ENCODE data around the gene CFD.

Gene CFD

GRCh38 chr19:858868-859843 is at the start of gene CFD:
Gene CFD, plus strand, starts transcription at chr19:859664. Its CDS starts 26 bp downstream, at chr19:859690.
- H3K27me3 ChIP-seq (ENCODE audit: control insufficient read depth, low read length) = peaks cover 13% of the 10 kb centered on the region
- H3K4me2 ChIP-seq (ENCODE audit: low read length) = peak within 1 kb of the TSS; percentile 64
- H3K4me3 ChIP-seq (ENCODE audit: low read length) = peak within 1 kb of the TSS; percentile 45
- H3K79me2 ChIP-seq (ENCODE audit: control insufficient read depth, low read length) = no peaks in the 10 kb centered on the region
- peaks cover 5% of the 10 kb centered on the region; the same call in 1 of the 2 replicates for H3F3A ChIP-seq (ENCODE audit: control insufficient read depth, insufficient read depth)
- H3K4me1 ChIP-seq (ENCODE audit: control insufficient read depth, low read length) = peaks cover 31% of the 10 kb centered on the region
- no peaks in the 10 kb centered on the region for H3K9me2 ChIP-seq (replicated peaks; ENCODE audit: control insufficient read depth, low read length)
- no peaks in the 10 kb centered on the region for H3K9me3 ChIP-seq (ENCODE audit: control insufficient read depth, insufficient read depth, low read length)
- no peaks in the 10 kb centered on the region for H3K36me3 ChIP-seq (ENCODE audit: control insufficient read depth, low read length)
- TF ChIP-seq CTCF (IDR thresholded peaks at IDR 0.05; ENCODE audit: low read depth, low read length, poor library complexity, severe bottlenecking) = no peak
- TF ChIP-seq EZH2phosphoT487 (IDR thresholded peaks at IDR 0.05; ENCODE audit: borderline replicate concordance, low read length) = no peak
- H3K27ac ChIP-seq (ENCODE audit: low read depth, low read length) = no peak within 1 kb of the TSS
- H4K20me1 ChIP-seq (ENCODE audit: control insufficient read depth, insufficient read depth, low read depth, low read length) = no peaks in the 10 kb centered on the region

GRCh38 chr19:810077-810855 is 49.2 kb upstream of the CFD start:
- Histone ChIP-seq H3K4me2 (ENCODE audit: low read length) (no peak overlapping the region), H3K9me2 (replicated peaks; ENCODE audit: control insufficient read depth, low read length) (no peaks in the 10 kb centered on the region), H3K4me1 (ENCODE audit: control insufficient read depth, low read length) (no peaks in the 10 kb centered on the region), H3K27ac (ENCODE audit: low read depth, low read length) (no peak overlapping the region), H3K36me3 (ENCODE audit: control insufficient read depth, low read length) (peaks cover 87% of the 10 kb centered on the region), H3F3A (ENCODE audit: control insufficient read depth, insufficient read depth) (peaks cover 12% of the 10 kb centered on the region), H3K9me3 (ENCODE audit: control insufficient read depth, insufficient read depth, low read length) (no peaks in the 10 kb centered on the region), H3K4me3 (ENCODE audit: low read length) (no peak overlapping the region), H3K79me2 (ENCODE audit: control insufficient read depth, low read length) (peaks cover 27% of the 10 kb centered on the region), H4K20me1 (ENCODE audit: control insufficient read depth, insufficient read depth, low read depth, low read length) (peaks cover 13% of the 10 kb centered on the region), H3K27me3 (ENCODE audit: control insufficient read depth, low read length) (no peaks in the 10 kb centered on the region)
- TF ChIP-seq EZH2phosphoT487 (IDR thresholded peaks at IDR 0.05; ENCODE audit: borderline replicate concordance, low read length) (no peak), CTCF (IDR thresholded peaks at IDR 0.05; ENCODE audit: low read depth, low read length, poor library complexity, severe bottlenecking) (no peak)

- Histone ChIP-seq H3K79me2 (ENCODE audit: control insufficient read depth, low read length) (peaks cover 19% of the 10 kb centered on the region), H3K36me3 (ENCODE audit: control insufficient read depth, low read length) (peaks cover 87% of the 10 kb centered on the region), H3K4me2 (ENCODE audit: low read length) (no peak overlapping the region), H3K9me3 (ENCODE audit: control insufficient read depth, insufficient read depth, low read length) (no peaks in the 10 kb centered on the region), H3K27me3 (ENCODE audit: control insufficient read depth, low read length) (no peaks in the 10 kb centered on the region), H3K4me1 (ENCODE audit: control insufficient read depth, low read length) (no peaks in the 10 kb centered on the region), H3K9me2 (replicated peaks; ENCODE audit: control insufficient read depth, low read length) (no peaks in the 10 kb centered on the region), H4K20me1 (ENCODE audit: control insufficient read depth, insufficient read depth, low read depth, low read length) (peaks cover 9% of the 10 kb centered on the region; the same call in 1 of the 2 replicates), H3F3A (ENCODE audit: control insufficient read depth, insufficient read depth) (peaks cover 12% of the 10 kb centered on the region), H3K27ac (ENCODE audit: low read depth, low read length) (no peak overlapping the region), H3K4me3 (ENCODE audit: low read length) (no peak overlapping the region)
- TF ChIP-seq CTCF (IDR thresholded peaks at IDR 0.05; ENCODE audit: low read depth, low read length, poor library complexity, severe bottlenecking) (no peak), EZH2phosphoT487 (IDR thresholded peaks at IDR 0.05; ENCODE audit: borderline replicate concordance, low read length) (no peak)
These were observed 48.5 kb upstream of the CFD start for GRCh38 chr19:810883-811489.
